NCI-H2107 (cell line): ENCODE results near the gene SPATA45.

Experiments
- DNase-seq: peaks from one replicate; lab custom pipeline; 2025; lab: John Stamatoyannopoulos, UW

Gene SPATA45

DNA sequence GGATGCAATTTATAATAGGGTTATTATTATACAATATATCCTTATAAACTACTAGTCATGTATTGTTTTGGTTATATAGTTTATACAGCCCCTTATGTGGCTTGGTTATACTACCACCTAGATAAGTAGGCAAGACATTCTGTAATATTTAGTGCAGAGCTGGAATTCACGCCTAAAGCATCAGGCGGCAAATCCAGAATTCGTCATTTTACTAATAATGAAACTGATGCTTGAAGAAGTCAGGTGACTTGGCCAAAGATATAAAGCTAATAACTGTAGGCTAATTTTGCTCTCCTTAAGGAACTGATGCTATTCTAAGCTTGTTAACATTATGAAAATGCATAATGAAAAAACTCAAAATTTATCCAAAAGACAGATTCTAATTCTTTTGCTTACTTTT, 66.7 kb downstream of the SPATA45 start:
- DNase-seq = no peak
